ENCODE data around the gene ATP8A2.

ATP8A2 gene

GRCh38 chr13:25384758-25385410 lies 13.1 kb downstream of the ATP8A2 start:
- no peak for DNase-seq (ENCODE audit: low spot score)

- DNase-seq (ENCODE audit: low spot score) = no peak
These were observed 20.2 kb downstream of the ATP8A2 start for GRCh38 chr13:25391932-25392331.

GRCh38 chr13:25394402-25395060 lies 22.8 kb downstream of the ATP8A2 start:
- DNase-seq (ENCODE audit: low spot score) = no peak

- no peak for DNase-seq (ENCODE audit: low spot score)
These were observed 26.0 kb downstream of the ATP8A2 start for GRCh38 chr13:25397763-25398162.

- DNase-seq (ENCODE audit: low spot score) = no peak
These were observed 29.2 kb downstream of the ATP8A2 start for GRCh38 chr13:25400925-25401324.

GRCh38 chr13:25401958-25402357 lies 30.2 kb downstream of the ATP8A2 start:
- DNase-seq (ENCODE audit: low spot score) = no peak

GRCh38 chr13:25406377-25406776 lies 34.6 kb downstream of the ATP8A2 start:
- no peak for DNase-seq (ENCODE audit: low spot score)

GRCh38 chr13:25409938-25410337 lies 38.2 kb downstream of the ATP8A2 start:
- no peak for DNase-seq (ENCODE audit: low spot score)

GRCh38 chr13:25415241-25415640 lies 43.5 kb downstream of the ATP8A2 start:
- no peak for DNase-seq (ENCODE audit: low spot score)

- DNase-seq (ENCODE audit: low spot score) = no peak
These were observed 45.8 kb downstream of the ATP8A2 start for GRCh38 chr13:25417535-25417934.

- no peak for DNase-seq (ENCODE audit: low spot score)
These were observed 48.4 kb downstream of the ATP8A2 start for GRCh38 chr13:25420161-25420560.

- no peak for DNase-seq (ENCODE audit: low spot score)
These were observed 49.8 kb downstream of the ATP8A2 start for GRCh38 chr13:25421612-25422011.

- DNase-seq (ENCODE audit: low spot score) = no peak
These were observed 50.4 kb downstream of the ATP8A2 start for GRCh38 chr13:25422153-25422552.

GRCh38 chr13:25423831-25424230 lies 52.1 kb downstream of the ATP8A2 start:
- DNase-seq (ENCODE audit: low spot score) = no peak

- no peak for DNase-seq (ENCODE audit: low spot score)
These were observed 57.7 kb downstream of the ATP8A2 start for GRCh38 chr13:25429466-25429865.

- no peak for DNase-seq (ENCODE audit: low spot score)
These were observed 60.9 kb downstream of the ATP8A2 start for GRCh38 chr13:25432691-25433090.

GRCh38 chr13:25440061-25440460 lies 68.3 kb downstream of the ATP8A2 start:
- DNase-seq (ENCODE audit: low spot score) = no peak

GRCh38 chr13:25446261-25446660 lies 74.5 kb downstream of the ATP8A2 start:
- DNase-seq (ENCODE audit: low spot score) = no peak

- no peak for DNase-seq (ENCODE audit: low spot score)
These were observed 75.6 kb downstream of the ATP8A2 start for GRCh38 chr13:25447396-25447795.

- DNase-seq (ENCODE audit: low spot score) = no peak
These were observed 82.1 kb downstream of the ATP8A2 start for GRCh38 chr13:25453850-25454365.

- no peak for DNase-seq (ENCODE audit: low spot score)
These were observed 83.4 kb downstream of the ATP8A2 start for GRCh38 chr13:25455146-25455545.

GRCh38 chr13:25457566-25457965 lies 85.8 kb downstream of the ATP8A2 start:
- DNase-seq (ENCODE audit: low spot score) = no peak

GRCh38 chr13:25462301-25463125 lies 90.7 kb downstream of the ATP8A2 start:
- no peak for DNase-seq (ENCODE audit: low spot score)
